ENCODE data around the gene SLC28A1.

GRCh38 chr15:84885801-84886200, 1.3 kb downstream of the SLC28A1 start:
- TF ChIP-seq CTCF (IDR thresholded peaks at IDR 0.05) (no peak), POLR2A (IDR thresholded peaks at IDR 0.05) (no peak)
